NCI-H2171 (cell line): ENCODE results near the gene DCAF15.

Experiments used
- DNase-seq: peaks from one replicate; lab custom pipeline; 2025; lab: John Stamatoyannopoulos, UW

Gene DCAF15

DNA sequence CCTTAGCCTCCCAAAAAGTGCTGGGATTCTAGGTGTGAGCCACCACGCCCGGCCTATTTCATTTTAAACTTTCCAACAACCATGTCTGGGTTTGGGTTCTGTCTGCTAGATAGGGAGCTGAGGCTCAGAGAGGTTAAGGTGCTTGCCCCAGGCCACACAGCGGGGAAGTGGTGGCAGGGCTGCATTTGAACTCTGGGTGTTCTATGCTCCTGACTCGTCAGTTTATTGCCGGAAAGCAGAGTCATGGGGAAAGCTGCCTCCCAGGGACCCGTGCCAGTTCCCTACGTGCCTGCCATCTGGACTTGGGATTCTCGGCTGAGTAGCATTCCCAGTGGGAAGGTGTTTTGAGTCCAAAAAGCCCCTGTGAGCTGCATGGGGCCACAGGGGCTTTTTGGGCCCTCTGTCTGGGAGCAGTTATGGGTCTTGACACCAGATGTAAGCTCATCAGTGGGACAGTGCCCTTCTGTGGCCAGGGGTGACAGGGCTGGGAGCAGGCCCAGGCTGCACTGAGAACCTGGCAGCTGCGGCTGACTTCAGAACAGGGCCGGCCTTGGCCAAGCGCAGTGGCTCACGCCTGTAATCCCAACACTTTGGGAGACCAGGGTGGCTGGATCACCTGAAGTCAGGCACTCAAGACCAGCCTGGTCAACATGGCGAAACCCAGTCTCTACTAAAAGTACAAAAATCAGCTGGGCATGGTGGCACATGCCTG lies 42.9 kb downstream of the DCAF15 start:
- DNase-seq, result peak; percentile 52

DNA sequence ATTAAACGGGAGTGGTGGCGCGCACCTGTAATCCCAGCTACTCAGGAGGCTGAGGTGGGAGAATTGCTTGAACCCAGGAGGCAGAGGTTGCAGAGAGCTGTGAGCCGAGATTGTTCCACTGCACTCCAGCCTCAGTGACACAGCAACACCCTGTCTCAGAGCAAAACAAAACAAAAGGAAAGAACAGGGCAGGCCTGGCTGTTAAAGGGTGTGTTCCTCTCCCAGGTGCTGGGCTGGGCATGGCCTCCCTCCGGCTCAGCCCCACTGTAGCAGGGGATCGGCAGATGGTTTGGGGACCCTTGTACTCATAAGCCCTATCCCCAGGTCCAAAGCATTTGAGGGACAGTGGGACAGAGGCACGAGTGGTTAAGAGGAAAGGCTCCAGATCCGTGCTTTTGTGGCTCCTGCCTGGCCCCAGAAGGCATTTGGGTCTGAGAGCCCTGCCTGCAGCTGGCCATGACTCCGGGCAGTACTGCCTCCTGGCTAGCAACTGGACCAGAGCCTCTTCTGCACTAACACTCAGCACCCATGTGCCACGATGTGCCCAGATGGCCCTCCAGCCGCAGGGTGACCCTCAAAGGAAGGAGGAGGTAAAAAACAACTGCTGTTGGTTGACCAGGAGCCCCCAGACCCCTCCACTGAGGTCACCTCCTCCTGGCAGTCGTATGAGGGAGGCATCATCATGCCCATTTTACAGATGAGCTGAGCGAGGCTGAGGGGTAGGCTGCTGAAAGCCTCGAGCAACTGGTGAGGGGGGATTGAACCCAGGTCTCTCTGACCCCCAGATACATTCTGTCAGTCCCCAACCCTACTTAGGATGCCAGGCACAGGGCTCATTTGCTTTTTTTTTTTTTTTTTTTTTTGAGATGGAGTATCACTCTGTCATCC lies 43.8 kb downstream of the DCAF15 start:
- DNase-seq, result no peak

DNA sequence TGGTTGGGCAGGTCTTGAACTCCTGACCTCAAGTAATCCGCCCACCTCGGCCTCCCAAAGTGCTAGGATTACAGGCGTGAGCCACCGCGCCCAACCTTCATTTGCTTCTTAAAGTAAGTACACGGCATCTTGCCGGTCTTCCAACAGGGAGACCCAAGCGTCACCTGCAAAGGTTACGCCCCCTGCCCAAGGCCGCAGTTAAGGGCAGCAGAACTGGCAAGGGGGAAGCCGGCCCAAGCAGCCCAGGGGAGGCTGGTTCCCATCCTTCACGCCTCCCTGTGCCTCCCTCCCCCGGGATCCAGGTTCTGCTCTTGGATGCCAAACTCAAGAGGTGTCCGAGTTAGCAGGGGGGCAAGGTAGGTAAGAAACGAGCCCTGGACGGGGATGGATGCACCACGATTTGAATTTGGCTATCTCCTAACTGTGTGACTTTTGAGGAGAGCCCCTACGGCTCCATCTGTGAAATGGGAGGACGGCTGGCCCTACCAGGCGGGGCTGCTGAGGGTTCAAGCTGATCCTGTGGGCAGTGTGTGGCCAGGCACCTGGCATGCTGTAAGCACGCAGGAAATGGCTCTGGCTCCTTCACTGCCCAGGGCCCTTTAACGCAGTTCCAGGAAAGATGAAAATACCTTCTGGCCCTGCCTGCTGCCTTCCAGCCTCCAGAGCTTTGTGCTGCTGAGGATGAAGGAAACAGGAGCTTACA lies 44.8 kb downstream of the DCAF15 start:
- DNase-seq, result no peak

GRCh38 chr19:13997631-13997962 lies 45.3 kb downstream of the DCAF15 start:
- no peak for DNase-seq

DNA sequence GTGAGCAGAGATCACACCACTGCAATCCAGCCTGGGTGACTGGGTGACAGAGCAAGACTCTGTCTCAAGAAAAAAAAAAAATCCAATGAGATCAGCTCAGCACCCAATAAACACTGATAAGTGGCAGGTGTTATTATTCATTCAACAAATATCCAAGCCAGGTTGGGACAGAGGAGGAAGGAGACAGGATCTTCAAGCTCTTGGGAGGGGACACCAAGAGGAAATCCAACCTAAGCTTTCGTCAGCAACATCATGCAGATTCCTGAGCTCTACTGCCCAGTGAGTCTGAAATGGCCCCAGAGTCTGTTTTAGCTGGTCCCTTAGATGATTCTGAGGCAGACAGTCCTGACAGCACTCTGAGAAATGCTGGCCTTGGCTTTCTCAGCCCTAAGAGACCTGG lies 46.1 kb downstream of the DCAF15 start:
- DNase-seq, result no peak

DNA sequence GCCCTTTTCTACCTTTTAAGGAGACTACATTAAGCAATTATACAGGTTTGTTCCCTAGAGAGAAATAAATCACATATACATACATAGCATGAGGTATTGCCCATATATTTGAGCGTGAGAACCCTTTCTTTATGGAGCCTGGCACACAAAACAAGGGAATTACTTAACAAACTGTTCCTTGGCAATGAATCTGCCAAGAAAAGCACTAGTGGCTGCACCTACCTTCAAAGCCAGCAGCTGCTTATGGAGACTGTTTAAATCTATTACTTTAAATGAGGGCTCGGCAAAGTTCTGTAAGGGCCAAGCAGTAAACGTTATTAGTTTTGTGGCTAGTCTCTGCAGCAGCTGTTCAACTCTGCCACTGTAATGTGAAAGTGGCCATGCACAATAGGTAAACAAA lies 46.8 kb downstream of the DCAF15 start:
- DNase-seq, result no peak

GRCh38 chr19:14000691-14001375 lies 48.5 kb downstream of the DCAF15 start:
- DNase-seq, result no peak

DNA sequence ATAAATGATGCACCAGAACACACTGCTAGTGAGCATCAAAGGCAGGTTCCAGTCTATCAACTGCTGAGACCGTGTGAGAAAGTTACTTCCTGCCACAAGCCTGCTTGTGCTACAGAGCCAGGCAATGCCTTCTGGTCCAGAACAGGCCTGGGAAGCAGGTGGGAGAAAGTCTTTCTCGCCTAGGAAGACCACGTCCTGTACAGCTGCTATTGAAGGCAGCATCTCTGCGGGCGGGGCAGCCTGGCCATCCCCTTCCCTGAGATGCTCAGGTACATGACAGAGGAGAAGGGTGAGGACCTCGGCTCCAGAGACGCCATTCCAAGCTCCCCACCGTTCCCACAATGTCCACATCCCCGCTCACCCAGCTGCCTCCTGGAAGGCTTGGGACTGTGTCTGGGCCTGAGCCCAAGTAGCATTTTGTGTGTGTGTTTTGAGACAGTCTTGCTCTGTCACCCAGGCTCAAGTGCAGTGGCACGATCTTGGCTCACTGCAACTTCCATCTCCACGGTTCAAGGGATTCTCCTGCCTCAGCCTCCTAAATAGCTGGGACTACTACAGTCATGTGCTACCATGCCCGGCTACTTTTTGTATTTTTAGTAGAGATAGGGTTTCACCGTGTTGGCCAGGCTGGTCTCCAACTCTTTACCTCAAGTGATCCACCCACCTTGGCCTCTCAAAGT lies 50.4 kb downstream of the DCAF15 start:
- DNase-seq, result no peak

- DNase-seq, result no peak
Observed at GRCh38 chr19:14003251-14004055, 51.1 kb downstream of the DCAF15 start.

DNA sequence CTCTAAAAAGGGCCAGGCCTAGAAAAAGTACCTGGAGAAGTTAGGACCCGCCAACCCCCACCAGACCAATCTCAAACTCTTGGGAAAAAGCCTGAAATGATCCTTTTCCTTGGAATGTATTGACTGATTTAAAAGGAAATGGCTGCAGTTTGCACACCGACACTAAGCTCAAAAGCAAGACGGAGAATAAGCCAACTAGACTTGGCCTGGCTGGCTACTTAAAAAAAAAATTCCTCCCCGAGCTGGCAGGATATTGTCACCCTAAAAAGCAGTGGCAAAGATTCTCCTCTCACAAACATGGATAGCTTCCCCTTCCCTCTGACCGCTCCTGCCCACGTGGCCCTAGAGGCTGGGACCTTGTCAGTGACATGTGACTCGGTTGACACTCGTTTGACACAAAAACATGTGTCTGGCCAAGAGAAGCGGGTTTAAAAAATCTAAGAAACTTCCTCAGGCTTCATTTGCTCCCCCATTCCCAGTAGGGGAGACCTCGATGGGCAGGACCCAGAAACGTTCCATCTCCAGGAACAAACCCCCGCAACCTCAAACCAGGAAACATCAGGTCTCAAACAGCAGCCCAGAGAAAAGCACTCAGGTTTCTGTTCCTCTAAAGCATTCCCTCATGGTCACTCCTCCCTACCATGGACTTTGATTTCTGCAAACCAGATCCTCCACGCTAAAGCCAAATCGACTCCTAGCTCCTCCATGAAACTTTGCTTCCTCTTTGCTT lies 52.5 kb downstream of the DCAF15 start:
- DNase-seq, result no peak

- DNase-seq, result peak; percentile 83
Observed at GRCh38 chr19:14005349-14006084, 53.2 kb downstream of the DCAF15 start.

DNA sequence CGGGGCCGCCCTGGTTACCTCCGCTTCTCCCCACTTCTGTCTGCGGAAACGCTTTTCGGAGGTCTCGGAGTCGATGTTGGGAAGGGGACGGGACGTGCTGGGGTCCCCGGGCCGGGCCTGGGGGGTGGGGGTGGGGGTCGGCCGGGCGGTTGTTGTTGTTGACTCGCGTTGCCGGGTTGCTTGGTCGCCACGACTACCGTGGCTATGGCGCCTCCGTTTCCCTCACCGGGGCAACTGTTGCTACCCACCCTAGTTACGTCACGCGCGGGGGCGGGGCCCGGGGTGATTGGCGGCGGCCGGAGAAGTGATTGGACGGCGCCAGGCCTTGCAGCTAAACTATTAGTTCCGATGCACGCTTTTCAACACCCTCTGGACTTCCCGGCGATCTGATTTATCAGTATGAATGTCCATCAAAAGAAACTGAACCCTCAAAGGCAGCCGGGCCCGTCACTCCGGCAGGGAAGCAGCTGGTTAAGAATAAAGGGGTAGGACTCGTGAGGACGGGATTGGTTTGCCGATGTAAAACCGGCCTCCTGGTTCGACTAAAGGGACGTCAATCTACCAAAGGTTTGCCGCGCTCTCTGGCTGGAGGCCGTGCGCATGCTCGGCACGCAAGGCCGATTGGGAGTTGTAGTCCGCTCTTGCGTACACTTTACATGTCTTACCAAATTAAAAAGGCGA lies 53.9 kb downstream of the DCAF15 start, which contains the start of gene RFX1:
Gene RFX1, minus strand, starts transcription at position 236 of the 681 bp plus-strand sequence. CDS start 12,477 bp downstream, outside the sequence.
- DNase-seq, result peak; percentile 98

DNA sequence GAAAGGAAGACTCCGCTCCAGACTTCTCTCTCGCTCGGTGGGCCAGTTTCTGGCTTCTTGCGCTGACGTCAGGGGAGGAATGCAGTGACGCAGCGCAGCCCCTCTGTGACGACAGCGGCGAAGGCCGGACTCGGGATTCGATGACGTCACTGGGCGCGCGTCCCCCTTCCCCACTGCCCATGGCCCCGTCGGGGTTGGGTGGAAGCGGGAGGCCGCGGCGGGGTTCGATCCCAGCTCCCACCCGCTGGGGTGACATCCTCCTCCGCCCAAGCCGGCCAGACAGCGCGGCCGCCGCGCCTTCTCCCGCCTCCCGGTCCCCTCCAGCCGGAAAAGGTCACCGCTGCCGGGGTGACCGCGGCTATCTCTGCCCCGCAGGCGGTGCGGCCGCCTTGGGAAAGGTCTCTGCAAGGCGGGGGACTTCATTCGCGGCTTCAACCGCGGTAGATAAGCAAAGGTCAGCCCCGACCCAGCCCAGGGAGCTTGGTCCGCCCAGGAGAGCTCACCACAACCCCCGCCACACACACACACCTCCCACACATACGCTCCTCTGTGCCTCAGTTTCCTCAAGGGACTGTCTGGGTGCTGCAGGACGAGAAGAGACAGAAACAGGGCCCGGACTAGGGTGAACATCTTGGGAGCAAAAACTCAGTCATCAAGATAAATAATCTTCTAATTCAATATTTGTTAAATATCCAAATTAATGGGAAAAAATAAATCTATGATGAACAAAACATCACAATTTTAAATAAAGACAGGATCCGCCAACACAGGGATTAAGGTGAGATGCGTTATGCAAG lies 54.7 kb downstream of the DCAF15 start:
- DNase-seq, result peak; percentile 93
